NCI-H1694 (cell line): ENCODE results near the gene CBR3.
"Not testable (repeated sequence)": the region's sequence is repeated elsewhere in the genome, so short reads cannot be mapped to it uniquely, and the experiment has no call there.

Source experiments
- DNase-seq: peaks from one replicate; lab custom pipeline; 2025; lab: John Stamatoyannopoulos, UW

The CBR3 gene

DNA sequence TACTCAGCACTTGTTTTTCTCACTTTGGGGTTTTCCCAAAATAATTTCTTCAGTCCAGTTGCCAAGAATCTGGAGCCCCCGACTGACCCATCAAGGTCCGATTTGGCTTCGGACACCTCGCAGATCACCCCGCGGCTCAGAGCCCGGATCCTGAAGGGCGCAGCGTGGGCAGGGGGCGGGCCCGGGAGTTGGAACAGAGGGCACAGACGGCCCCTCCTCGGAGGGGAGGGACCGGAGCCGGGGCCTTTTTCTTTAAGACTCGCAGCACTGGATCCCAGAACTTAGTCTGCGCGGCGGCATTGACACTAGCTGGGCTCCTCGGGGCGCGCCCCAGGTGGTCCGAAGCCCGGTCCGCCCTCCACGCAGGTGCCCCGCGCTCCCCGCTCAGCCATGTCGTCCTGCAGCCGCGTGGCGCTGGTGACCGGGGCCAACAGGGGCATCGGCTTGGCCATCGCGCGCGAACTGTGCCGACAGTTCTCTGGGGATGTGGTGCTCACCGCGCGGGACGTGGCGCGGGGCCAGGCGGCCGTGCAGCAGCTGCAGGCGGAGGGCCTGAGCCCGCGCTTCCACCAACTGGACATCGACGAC is at the start of gene CBR3:
CBR3 (plus strand) TSS at position 277 of the 588 bp plus-strand sequence; CDS start at position 391, 114 bp downstream.
- no peak for DNase-seq

- DNase-seq = no peak
Observed at GRCh38 chr21:36087362-36088138, 47.3 kb upstream of the CBR3 start.

DNA sequence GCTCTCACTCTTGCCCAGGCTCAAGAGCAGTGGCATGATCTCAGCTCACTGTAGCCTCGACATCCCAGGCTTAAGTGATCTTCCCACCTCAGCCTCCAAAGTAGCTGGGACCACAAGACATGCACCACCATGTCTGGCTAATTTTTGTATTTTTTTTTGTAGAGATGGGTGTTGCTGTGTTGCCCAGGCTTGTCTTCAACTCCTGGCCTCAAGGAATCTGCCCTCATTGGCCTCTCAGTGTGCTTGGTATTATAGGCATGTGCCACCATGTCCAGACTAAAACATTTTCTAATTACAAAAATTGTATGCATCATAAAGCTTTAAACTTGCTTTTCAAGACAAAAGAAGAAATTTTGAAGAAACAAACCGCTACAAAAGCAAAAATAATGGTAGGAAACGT is 44.9 kb upstream of the CBR3 start:
- DNase-seq = no peak

GRCh38 chr21:36092681-36093080 is 42.2 kb upstream of the CBR3 start:
- DNase-seq = no peak

GRCh38 chr21:36093512-36093911 is 41.4 kb upstream of the CBR3 start:
- no peak for DNase-seq

DNA sequence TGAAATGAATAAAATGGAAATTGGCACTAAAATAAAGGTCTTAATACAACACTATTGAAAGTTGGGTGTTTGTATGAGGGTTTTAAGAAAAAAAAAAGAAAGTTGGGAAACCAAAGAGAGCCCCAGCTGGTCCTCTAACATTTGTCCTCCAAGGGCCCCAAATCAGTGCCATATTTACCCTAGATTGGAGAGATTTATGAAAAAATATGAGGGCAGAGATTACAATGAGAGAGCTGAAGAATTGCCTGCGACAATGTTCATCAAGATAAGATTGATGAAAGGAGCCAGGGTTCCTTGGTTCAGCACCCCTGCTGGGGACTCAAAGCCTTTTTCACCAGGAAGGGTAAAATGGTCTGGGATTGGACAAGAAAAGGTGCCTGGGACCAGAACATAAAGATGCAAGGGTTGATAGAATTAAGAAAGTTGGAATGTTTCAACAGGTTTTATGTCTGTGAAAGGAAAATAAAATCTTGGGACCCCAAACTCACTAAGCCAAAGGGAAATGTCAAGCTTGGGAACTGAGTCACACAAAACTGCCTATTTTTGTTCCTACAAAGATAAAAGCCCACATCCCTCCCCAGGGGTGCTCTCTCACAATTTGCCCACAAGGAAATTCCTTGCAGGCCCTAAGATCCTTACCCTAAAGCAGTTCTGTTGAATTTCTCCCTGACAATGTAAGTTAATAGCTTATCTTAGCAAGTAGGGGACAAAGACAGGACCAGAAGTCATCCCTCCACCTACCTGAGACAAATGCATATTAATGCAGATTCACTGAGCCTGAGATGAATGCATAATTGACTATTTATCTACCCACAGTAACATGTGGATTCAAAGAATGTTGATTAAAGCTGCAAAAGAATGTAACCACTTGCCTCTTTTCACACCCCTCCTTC is 38.2 kb upstream of the CBR3 start:
- no peak for DNase-seq

- no peak for DNase-seq
Observed at GRCh38 chr21:36097427-36098181, 37.3 kb upstream of the CBR3 start.

DNA sequence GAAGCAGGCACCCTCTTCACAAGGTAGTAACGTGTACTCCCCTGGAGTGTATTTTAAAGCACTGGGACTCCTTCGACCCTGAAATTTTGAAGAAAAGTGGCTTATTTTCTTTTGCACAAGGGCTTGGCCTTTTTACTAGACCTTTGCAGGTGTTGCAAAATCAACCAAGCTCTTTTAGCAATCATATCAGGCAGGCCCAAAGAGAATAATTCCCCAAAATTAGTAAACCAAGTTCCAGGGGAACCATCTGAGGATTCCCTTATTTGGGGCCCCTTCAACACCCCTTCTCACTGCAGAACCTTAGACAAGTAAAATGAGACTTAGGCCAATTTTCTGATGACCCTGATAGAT is 36.7 kb upstream of the CBR3 start:
- no peak for DNase-seq

DNA sequence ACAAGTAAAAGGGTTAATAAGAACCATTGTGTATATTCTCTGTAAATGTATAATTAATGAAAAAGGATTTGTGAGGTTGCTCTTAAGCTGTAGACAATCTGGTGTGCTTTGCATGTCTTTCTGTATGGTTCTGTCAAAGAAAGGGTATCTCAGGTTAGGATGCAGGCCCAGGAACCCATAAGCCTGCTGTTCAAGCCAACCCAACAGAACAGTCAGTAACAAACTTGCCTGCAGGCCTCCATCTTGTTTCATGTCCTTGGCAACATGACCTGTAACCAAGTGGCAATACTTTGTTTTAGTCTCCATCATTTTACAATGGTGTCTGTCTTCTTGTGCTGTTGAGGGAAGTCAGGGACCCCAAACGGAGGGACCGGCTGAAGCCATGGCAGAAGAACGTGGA is 35.9 kb upstream of the CBR3 start:
- no peak for DNase-seq

GRCh38 chr21:36099695-36100211 is 35.1 kb upstream of the CBR3 start:
- not testable (repeated sequence) for DNase-seq

DNA sequence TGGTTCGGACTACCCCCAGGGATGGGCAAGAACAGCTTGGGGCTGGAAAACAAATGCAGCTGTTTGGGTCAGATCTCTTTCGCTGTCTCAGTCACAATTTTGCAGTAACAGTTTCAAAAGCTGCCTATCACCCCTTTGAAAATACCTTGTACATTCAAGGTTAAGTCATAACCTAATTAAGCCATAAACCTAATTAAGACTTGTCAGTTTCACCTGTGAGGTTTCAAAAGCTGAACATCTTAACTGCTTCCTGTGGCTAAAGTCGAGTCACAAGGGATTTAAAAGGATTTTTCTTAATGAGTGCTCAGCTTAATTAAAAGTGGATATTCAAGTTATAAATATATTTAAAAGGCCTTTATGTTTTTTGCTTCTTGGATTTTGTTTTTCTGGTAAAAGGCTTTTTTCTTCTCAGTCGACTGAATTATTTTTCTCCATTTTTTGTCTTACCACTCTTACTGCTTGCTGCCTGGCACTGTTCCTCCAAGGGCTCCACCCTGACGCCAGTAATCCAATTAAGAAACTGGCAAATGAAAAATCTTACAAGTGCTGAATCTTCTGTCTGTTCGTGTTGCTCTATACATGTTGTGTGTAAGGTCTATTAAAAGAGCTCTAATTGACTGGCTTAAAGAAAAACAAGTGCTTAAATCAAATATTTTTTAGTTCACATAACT is 33.8 kb upstream of the CBR3 start:
- no peak for DNase-seq

- DNase-seq = no peak
Observed at GRCh38 chr21:36103434-36103833, 31.4 kb upstream of the CBR3 start.

GRCh38 chr21:36104317-36105300 is 30.3 kb upstream of the CBR3 start:
- no peak for DNase-seq

DNA sequence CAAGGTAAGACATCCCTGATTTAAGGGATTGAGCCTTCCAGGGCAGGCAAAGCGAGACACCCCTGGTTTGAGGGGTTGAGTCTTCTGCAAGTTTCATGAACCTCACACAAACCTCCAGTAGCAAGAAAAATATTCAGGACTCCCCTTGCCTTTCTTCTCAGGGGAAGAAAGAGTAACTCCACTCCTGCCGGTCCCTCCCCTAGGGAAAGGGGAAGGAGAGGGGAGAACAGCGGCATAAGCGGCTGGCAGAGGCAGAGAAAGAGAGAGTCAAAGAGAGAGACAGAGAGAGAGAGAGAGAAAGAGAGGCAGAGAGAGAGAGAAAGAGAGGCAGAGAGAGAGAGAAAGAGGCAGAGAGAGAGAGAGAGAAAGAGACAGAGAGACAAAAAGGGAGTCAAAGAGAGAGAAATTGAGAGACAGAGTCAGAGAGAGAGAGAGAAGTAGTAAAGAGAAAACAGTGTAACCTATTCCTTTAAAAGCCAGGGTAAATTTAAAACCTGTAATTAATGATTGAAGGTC is 29.5 kb upstream of the CBR3 start:
- no peak for DNase-seq

- DNase-seq = no peak
Observed at GRCh38 chr21:36109868-36110267, 25.0 kb upstream of the CBR3 start.

DNA sequence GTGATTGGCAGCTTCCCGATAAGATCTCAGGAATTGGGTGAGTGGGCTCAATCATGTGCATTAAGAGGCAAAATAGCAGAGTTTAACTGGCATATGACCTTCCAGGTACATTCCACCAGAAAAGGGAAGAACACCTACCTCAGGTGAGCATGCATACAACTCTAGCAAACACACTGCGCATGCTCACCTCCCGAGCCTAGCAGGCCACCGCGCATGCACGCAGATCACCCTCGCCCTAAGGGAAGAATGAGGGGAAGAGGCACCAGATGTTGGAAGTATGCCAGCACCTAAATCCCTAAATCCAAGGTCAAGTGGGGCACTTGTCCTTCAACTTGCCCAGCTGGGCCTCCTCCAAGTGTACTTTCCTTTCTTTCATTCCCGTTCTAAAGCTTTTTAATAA is 23.6 kb upstream of the CBR3 start:
- DNase-seq = no peak

- DNase-seq = no peak
Observed at GRCh38 chr21:36113647-36114428, 21.0 kb upstream of the CBR3 start.

GRCh38 chr21:36115138-36115730 is 19.6 kb upstream of the CBR3 start:
- no peak for DNase-seq

- no peak for DNase-seq
Observed at GRCh38 chr21:36117286-36117741, 17.6 kb upstream of the CBR3 start.
